ENCODE data around the gene C5orf47. TPM values are rescaled to one million over a fixed set of nuclear protein-coding genes. Genes with fewer than 3 reads are reported as not detected.

Gene C5orf47
- total RNA-seq (not detected), polyA plus RNA-seq (not detected)
- long read RNA-seq, donor 1, result 0 reads
- long read RNA-seq, donor 2, result 0 reads

GRCh38 chr5:173988554-173989431 is at the start of gene C5orf47:
Gene C5orf47 (plus strand): TSS chr5:173989170. CDS start chr5:173989264, 94 bp downstream.
- peak in 1 of 2 donors; percentile 65 for DNase-seq
- 93% methylated on average over 49 to 51 of the region's 51 CpGs for WGBS, 2 donors
- Histone ChIP-seq H3K9me3 (ENCODE audit: control insufficient read depth, low read length) (no peaks in the 10 kb centered on the region), H3K27me3 (ENCODE audit: control insufficient read depth in 1 of 2, insufficient read depth in 2 of 2, low read length in 1 of 2) (no peaks in the 10 kb centered on the region), H3K27ac (ENCODE audit: low read depth in 1 of 2, low read length in 2 of 2) (no peak within 1 kb of the TSS), H3K4me3 (ENCODE audit: low read length in 2 of 2) (no peak within 1 kb of the TSS), H3K4me1 (ENCODE audit: control insufficient read depth in 1 of 2, insufficient read depth in 2 of 2, low read length in 2 of 2) (no peaks in the 10 kb centered on the region), H3K36me3 (ENCODE audit: control insufficient read depth in 1 of 2, insufficient read depth in 2 of 2, low read length in 1 of 2) (no peaks in the 10 kb centered on the region)
- ATAC-seq (ENCODE audit: low FRiP score), result peak; percentile 41
- intact Hi-C loops (cut with DNase I), result no loop called here

GRCh38 chr5:173940269-173940668 is 48.7 kb upstream of the C5orf47 start:
- Histone ChIP-seq H3K4me1 (ENCODE audit: control insufficient read depth in 1 of 2, insufficient read depth in 2 of 2, low read length in 2 of 2) (no peaks in the 10 kb centered on the region), H3K36me3 (ENCODE audit: control insufficient read depth in 1 of 2, insufficient read depth in 2 of 2, low read length in 1 of 2) (peaks cover 0 to 5% of the 10 kb centered on the region in 2 donors), H3K27me3 (ENCODE audit: control insufficient read depth in 1 of 2, insufficient read depth in 2 of 2, low read length in 1 of 2) (no peaks in the 10 kb centered on the region), H3K27ac (ENCODE audit: low read depth in 1 of 2, low read length in 2 of 2) (no peak overlapping the region), H3K9me3 (ENCODE audit: control insufficient read depth, low read length) (no peaks in the 10 kb centered on the region), H3K4me3 (ENCODE audit: low read length in 2 of 2) (no peak overlapping the region)
- ATAC-seq (ENCODE audit: low FRiP score) (no peak), DNase-seq (no peak)
- intact Hi-C loops (cut with DNase I), result no loop called here
- 75 to 76% methylated on average over 2 of the region's 2 CpGs for WGBS, 2 donors

DNA sequence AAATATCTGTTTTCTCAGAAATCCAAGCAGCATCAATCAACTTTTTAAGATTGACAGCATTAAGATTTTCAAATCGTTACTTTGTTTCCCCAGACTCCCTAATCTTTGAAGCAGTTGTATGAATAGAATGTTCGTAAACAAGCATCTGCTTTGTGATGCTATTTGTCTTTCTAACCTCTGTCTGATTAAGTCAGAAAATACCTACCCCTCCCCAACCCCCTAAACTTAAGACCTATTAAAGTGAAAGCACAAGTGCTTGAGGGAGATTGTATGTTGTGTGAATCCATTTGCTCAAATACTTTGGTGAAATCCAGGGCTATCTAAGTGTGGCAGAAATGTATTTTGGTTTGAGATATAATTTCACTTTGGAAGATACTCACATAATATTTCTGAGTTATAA is 47.9 kb upstream of the C5orf47 start:
- intact Hi-C loops (cut with DNase I), result no loop called here
- Histone ChIP-seq H3K4me1 (ENCODE audit: control insufficient read depth in 1 of 2, insufficient read depth in 2 of 2, low read length in 2 of 2) (no peaks in the 10 kb centered on the region), H3K9me3 (ENCODE audit: control insufficient read depth, low read length) (no peaks in the 10 kb centered on the region), H3K36me3 (ENCODE audit: control insufficient read depth in 1 of 2, insufficient read depth in 2 of 2, low read length in 1 of 2) (peaks cover 0 to 5% of the 10 kb centered on the region in 2 donors), H3K27me3 (ENCODE audit: control insufficient read depth in 1 of 2, insufficient read depth in 2 of 2, low read length in 1 of 2) (no peaks in the 10 kb centered on the region), H3K4me3 (ENCODE audit: low read length in 2 of 2) (no peak overlapping the region), H3K27ac (ENCODE audit: low read depth in 1 of 2, low read length in 2 of 2) (no peak overlapping the region)
- 87 to 93% methylated on average over 2 of the region's 2 CpGs for WGBS, 2 donors
- DNase-seq (no peak), ATAC-seq (ENCODE audit: low FRiP score) (no peak)

DNA sequence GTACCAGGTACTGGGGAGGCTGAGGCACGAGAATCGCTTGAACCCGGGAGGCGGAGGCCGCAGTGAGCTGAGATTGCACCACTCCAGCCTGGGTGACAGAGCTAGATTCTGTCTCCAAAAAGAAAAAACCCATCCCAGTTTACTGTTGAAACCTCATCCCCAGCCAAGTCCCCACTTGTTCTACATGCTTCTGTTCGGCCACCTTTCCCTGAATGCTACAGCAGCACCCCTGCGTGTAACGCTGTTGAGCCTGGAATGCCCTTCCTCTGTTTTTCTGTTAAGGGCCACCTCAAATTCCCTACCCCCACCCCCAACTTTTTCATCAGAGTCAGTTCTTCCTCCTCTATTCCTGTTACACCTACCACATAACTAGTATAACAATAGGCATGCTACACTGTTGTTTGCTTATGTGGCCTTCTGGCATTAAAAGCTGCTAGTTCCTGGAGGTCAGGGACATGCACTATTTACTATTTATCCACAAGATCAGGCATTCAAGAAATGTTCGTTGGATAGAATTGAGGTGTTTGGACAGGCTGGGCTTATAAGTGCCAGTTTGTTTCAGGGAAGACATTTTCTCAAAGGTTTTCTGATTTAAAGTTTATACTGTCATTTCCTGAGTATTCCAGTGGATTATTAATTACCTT is 47.1 kb upstream of the C5orf47 start:
- no peak overlapping the region for H3K4me3 ChIP-seq (ENCODE audit: low read length in 2 of 2)
- no peaks in the 10 kb centered on the region for H3K9me3 ChIP-seq (ENCODE audit: control insufficient read depth, low read length)
- intact Hi-C loops (cut with DNase I), result no loop called here
- no peaks in the 10 kb centered on the region for H3K27me3 ChIP-seq (ENCODE audit: control insufficient read depth in 1 of 2, insufficient read depth in 2 of 2, low read length in 1 of 2)
- 87 to 88% methylated on average over 9 of the region's 9 CpGs for WGBS, 2 donors
- H3K27ac ChIP-seq (ENCODE audit: low read depth in 1 of 2, low read length in 2 of 2), result no peak overlapping the region
- no peaks in the 10 kb centered on the region for H3K4me1 ChIP-seq (ENCODE audit: control insufficient read depth in 1 of 2, insufficient read depth in 2 of 2, low read length in 2 of 2)
- H3K36me3 ChIP-seq (ENCODE audit: control insufficient read depth in 1 of 2, insufficient read depth in 2 of 2, low read length in 1 of 2), result peaks cover 0 to 5% of the 10 kb centered on the region in 2 donors
- ATAC-seq (ENCODE audit: low FRiP score), result no peak
- no peak for DNase-seq

DNA sequence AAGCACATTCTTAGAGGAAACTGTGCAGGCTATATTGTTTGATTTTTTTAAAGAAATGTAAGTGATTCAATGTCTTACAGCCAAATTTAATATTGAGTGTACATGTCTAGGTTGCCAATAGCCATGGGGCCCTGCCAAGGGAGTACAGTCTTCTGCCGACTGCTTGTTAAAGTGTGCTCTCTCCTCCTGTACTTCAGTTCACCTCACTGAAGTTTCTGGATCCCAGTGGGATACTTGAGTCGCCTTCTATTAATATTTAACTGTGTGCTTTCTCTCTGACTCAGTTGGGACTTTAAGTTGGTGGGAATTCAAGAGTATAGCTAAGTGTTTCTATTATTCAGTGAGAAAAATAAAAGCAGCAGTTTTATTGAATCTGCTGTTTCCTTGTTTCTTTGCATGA is 44.5 kb upstream of the C5orf47 start:
- no peaks in the 10 kb centered on the region for H3K4me1 ChIP-seq (ENCODE audit: control insufficient read depth in 1 of 2, insufficient read depth in 2 of 2, low read length in 2 of 2)
- DNase-seq (no peak), ATAC-seq (ENCODE audit: low FRiP score) (no peak)
- no peak overlapping the region for H3K4me3 ChIP-seq (ENCODE audit: low read length in 2 of 2)
- no peaks in the 10 kb centered on the region for H3K9me3 ChIP-seq (ENCODE audit: control insufficient read depth, low read length)
- H3K27ac ChIP-seq (ENCODE audit: low read depth in 1 of 2, low read length in 2 of 2), result no peak overlapping the region
- 17 to 24% methylated on average over 2 of the region's 2 CpGs for WGBS, 2 donors
- no peaks in the 10 kb centered on the region for H3K27me3 ChIP-seq (ENCODE audit: control insufficient read depth in 1 of 2, insufficient read depth in 2 of 2, low read length in 1 of 2)
- peaks cover 0 to 7% of the 10 kb centered on the region in 2 donors for H3K36me3 ChIP-seq (ENCODE audit: control insufficient read depth in 1 of 2, insufficient read depth in 2 of 2, low read length in 1 of 2)
- intact Hi-C loops (cut with DNase I), result no loop called here

GRCh38 chr5:173945160-173945559 is 43.8 kb upstream of the C5orf47 start:
- H3K4me1 ChIP-seq (ENCODE audit: control insufficient read depth in 1 of 2, insufficient read depth in 2 of 2, low read length in 2 of 2), result no peaks in the 10 kb centered on the region
- peaks cover 0 to 7% of the 10 kb centered on the region in 2 donors for H3K36me3 ChIP-seq (ENCODE audit: control insufficient read depth in 1 of 2, insufficient read depth in 2 of 2, low read length in 1 of 2)
- ATAC-seq (ENCODE audit: low FRiP score), result no peak
- H3K4me3 ChIP-seq (ENCODE audit: low read length in 2 of 2), result no peak overlapping the region
- no peaks in the 10 kb centered on the region for H3K27me3 ChIP-seq (ENCODE audit: control insufficient read depth in 1 of 2, insufficient read depth in 2 of 2, low read length in 1 of 2)
- no peaks in the 10 kb centered on the region for H3K9me3 ChIP-seq (ENCODE audit: control insufficient read depth, low read length)
- 82 to 87% methylated on average over 2 of the region's 2 CpGs for WGBS, 2 donors
- intact Hi-C loops (cut with DNase I), result no loop called here
- H3K27ac ChIP-seq (ENCODE audit: low read depth in 1 of 2, low read length in 2 of 2), result no peak overlapping the region
- no peak for DNase-seq

DNA sequence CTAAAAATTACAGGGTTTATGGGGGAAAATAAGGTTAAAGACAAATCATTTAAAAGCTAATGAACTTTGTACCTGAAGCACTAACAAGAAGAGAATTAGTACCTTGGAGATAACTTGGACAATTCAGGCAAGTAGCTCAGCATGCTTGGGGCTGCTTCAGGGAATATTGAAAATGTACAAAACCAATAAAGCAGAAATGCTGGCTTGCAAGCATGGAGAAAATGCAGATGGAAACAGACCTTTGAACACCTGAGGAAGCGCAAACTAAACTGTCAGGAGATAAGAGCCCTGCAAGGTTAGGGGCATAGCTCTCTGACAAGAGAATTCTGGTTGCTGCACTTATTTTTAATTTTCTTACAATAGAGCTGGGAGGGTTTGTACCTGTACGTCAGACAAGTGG is 42.6 kb upstream of the C5orf47 start:
- Histone ChIP-seq H3K4me1 (ENCODE audit: control insufficient read depth in 1 of 2, insufficient read depth in 2 of 2, low read length in 2 of 2) (no peaks in the 10 kb centered on the region), H3K27me3 (ENCODE audit: control insufficient read depth in 1 of 2, insufficient read depth in 2 of 2, low read length in 1 of 2) (no peaks in the 10 kb centered on the region), H3K27ac (ENCODE audit: low read depth in 1 of 2, low read length in 2 of 2) (no peak overlapping the region), H3K36me3 (ENCODE audit: control insufficient read depth in 1 of 2, insufficient read depth in 2 of 2, low read length in 1 of 2) (peaks cover 0 to 7% of the 10 kb centered on the region in 2 donors), H3K9me3 (ENCODE audit: control insufficient read depth, low read length) (no peaks in the 10 kb centered on the region), H3K4me3 (ENCODE audit: low read length in 2 of 2) (no peak overlapping the region)
- DNase-seq, result no peak
- intact Hi-C loops (cut with DNase I), result no loop called here
- no peak for ATAC-seq (ENCODE audit: low FRiP score)
- 88 to 94% methylated on average over 2 of the region's 2 CpGs for WGBS, 2 donors

GRCh38 chr5:173950829-173951228 is 38.1 kb upstream of the C5orf47 start:
- Histone ChIP-seq H3K4me1 (ENCODE audit: control insufficient read depth in 1 of 2, insufficient read depth in 2 of 2, low read length in 2 of 2) (no peaks in the 10 kb centered on the region), H3K4me3 (ENCODE audit: low read length in 2 of 2) (no peak overlapping the region), H3K27ac (ENCODE audit: low read depth in 1 of 2, low read length in 2 of 2) (no peak overlapping the region), H3K9me3 (ENCODE audit: control insufficient read depth, low read length) (no peaks in the 10 kb centered on the region), H3K27me3 (ENCODE audit: control insufficient read depth in 1 of 2, insufficient read depth in 2 of 2, low read length in 1 of 2) (no peaks in the 10 kb centered on the region), H3K36me3 (ENCODE audit: control insufficient read depth in 1 of 2, insufficient read depth in 2 of 2, low read length in 1 of 2) (peaks cover 5 to 6% of the 10 kb centered on the region in 2 donors)
- WGBS, 2 donors, result 66 to 68% methylated on average over 2 of the region's 2 CpGs
- DNase-seq (no peak), ATAC-seq (ENCODE audit: low FRiP score) (no peak)
- intact Hi-C loops (cut with DNase I), result no loop called here

Measured in aorta (tissue), 5 donors.